Smooth muscle cell (in vitro differentiated cells): Measurements from ENCODE around the gene LETM1. TPM values are rescaled to one million over a fixed set of nuclear protein-coding genes. Genes with fewer than 3 reads are reported as not detected.
A peak's percentile ranks its signal among the peaks of the same experiment; 100 is the strongest.

Source experiments
- DNase-seq: peaks from one replicate; lab custom pipeline; 2025; ENCODE audit not compliant: unreplicated experiment; lab: John Stamatoyannopoulos, UW
- H2AFZ ChIP-seq: fragments of 200-600 bp; sonication (generic); 2 replicates; pipeline ENCODE4 v1.6.0; 2016; ENCODE audit warnings: antibody characterized with exemption, low read depth, mild to moderate bottlenecking
- H3F3A ChIP-seq: fragments of 200-600 bp; sonication (generic); 2 replicates; pipeline ENCODE4 v1.6.0; 2017; ENCODE audit warnings: antibody characterized with exemption, low read depth
- H3K27ac ChIP-seq: fragments of 200-600 bp; sonication (generic); 2 replicates; pipeline ENCODE4 v1.5.1; 2016; ENCODE audit warnings: low read depth, mild to moderate bottlenecking
- H3K27me3 ChIP-seq: fragments of 200-600 bp; sonication (generic); 2 replicates; pipeline ENCODE4 v1.6.1; 2016; ENCODE audit warnings: low read depth, mild to moderate bottlenecking
- H3K36me3 ChIP-seq: fragments of 200-600 bp; sonication (generic); 2 replicates; pipeline ENCODE4 v1.5.1; 2016; ENCODE audit warnings: low read depth
- H3K4me1 ChIP-seq: fragments of 200-600 bp; sonication (generic); 2 replicates; pipeline ENCODE4 v1.5.1; 2016; ENCODE audit warnings: low read depth
- H3K4me2 ChIP-seq: fragments of 200-600 bp; sonication (generic); 2 replicates; pipeline ENCODE4 v1.6.0; 2016; ENCODE audit warnings: mild to moderate bottlenecking
- H3K4me3 ChIP-seq: fragments of 200-600 bp; sonication (generic); 2 replicates; pipeline ENCODE4 v1.5.1; 2016; ENCODE audit warnings: mild to moderate bottlenecking
- H3K79me2 ChIP-seq: fragments of 200-600 bp; sonication (generic); 2 replicates; pipeline ENCODE4 v1.6.0; 2016; ENCODE audit warnings: low read depth, mild to moderate bottlenecking
- H3K9ac ChIP-seq: fragments of 200-600 bp; sonication (generic); 2 replicates; pipeline ENCODE4 v1.6.0; 2016; ENCODE audit warnings: low read depth
- H3K9me3 ChIP-seq: fragments of 200-600 bp; sonication (generic); replicated peaks from 2 replicates; pipeline ENCODE4 v1.5.1; 2016; ENCODE audit warnings: low read depth
- H4K20me1 ChIP-seq: fragments of 200-600 bp; sonication (generic); 2 replicates; pipeline ENCODE4 v1.6.0; 2016; ENCODE audit warnings: low read depth
- whole genome bisulfite sequencing: methylation state at CpG from one replicate; pipeline ENCODE4 v1.1.7; 2016; ENCODE audit warnings: low lambda C conversion rate; 5-methylcytosine and 5-hydroxymethylcytosine counted together
- polyA plus RNA-seq: library from polyadenylated mRNA; unstranded; fragments of >200 nt; fragmentation: Nextera tagmentation; extraction: Ambion mirVana; gene quantifications from 2 replicates; pipeline ENCODE4 v1.2.1, GENCODE V29; 2016
- total RNA-seq: library from RNA; depleted of rRNA; stranded (reverse); fragments of >200 nt; gene quantifications from 2 replicates; pipeline ENCODE4 v1.2.3, GENCODE V29; 2014
- TF ChIP-seq, protein P1 (sequence below): fragments of 200-600 bp; sonication (generic); IDR thresholded peaks from 2 replicates; pipeline ENCODE4 v1.5.1; 2017; ENCODE audit warnings: borderline replicate concordance, mild to moderate bottlenecking, antibody characterized with exemption; ENCODE audit not compliant: insufficient read depth, poor library complexity, severe bottlenecking

LETM1 gene
- total and polyA plus RNA-seq, 2 experiments from 2014 or later = 15.3 to 17.1 TPM

DNA sequence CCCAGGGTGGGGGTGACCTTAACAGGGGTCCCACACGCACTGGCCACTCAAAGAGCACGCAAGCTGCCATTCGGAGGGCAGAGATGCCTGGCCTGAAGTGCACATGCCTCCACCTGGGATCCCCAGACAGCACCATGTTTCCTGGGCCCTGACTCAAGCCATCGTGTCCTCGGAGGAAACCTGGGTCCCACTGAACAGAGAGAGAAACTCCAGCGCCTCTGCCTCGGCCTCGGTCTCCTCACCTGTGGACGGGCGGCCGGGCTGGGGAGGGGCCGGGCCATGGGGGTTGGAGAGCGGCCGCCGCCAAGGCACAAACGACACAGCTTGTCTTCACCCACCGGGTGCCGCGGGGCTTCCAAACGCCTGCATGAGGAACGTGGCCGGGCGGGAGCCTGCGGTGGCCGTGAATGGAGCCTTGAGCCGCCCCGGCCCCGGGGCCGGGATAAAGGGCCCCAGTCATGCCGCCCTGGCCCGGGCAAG, 92.8 kb downstream of the LETM1 start:
- no peak for DNase-seq
- H3K4me3 ChIP-seq = peak overlapping the region; percentile 18
- no peak overlapping the region for H2AFZ ChIP-seq
- no peaks in the 10 kb centered on the region for H3K79me2 ChIP-seq
- TF ChIP-seq, protein P1, sequence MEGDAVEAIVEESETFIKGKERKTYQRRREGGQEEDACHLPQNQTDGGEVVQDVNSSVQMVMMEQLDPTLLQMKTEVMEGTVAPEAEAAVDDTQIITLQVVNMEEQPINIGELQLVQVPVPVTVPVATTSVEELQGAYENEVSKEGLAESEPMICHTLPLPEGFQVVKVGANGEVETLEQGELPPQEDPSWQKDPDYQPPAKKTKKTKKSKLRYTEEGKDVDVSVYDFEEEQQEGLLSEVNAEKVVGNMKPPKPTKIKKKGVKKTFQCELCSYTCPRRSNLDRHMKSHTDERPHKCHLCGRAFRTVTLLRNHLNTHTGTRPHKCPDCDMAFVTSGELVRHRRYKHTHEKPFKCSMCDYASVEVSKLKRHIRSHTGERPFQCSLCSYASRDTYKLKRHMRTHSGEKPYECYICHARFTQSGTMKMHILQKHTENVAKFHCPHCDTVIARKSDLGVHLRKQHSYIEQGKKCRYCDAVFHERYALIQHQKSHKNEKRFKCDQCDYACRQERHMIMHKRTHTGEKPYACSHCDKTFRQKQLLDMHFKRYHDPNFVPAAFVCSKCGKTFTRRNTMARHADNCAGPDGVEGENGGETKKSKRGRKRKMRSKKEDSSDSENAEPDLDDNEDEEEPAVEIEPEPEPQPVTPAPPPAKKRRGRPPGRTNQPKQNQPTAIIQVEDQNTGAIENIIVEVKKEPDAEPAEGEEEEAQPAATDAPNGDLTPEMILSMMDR = no peak
- no peaks in the 10 kb centered on the region for H3K36me3 ChIP-seq
- no peaks in the 10 kb centered on the region for H3K9me3 ChIP-seq
- no peak overlapping the region for H3K27ac ChIP-seq
- no peaks in the 10 kb centered on the region for H4K20me1 ChIP-seq
- H3F3A ChIP-seq = no peaks in the 10 kb centered on the region
- no peak overlapping the region for H3K9ac ChIP-seq
- WGBS = 49% methylated on average over 27 of the region's 31 CpGs
- peaks cover 33% of the 10 kb centered on the region for H3K4me1 ChIP-seq
- peak overlapping the region; percentile 79 for H3K4me2 ChIP-seq
- H3K27me3 ChIP-seq = no peaks in the 10 kb centered on the region

GRCh38 chr4:1762264-1763010, 93.5 kb downstream of the LETM1 start:
- Histone ChIP-seq H4K20me1 (no peaks in the 10 kb centered on the region), H3K4me2 (no peak overlapping the region), H3K9me3 (no peaks in the 10 kb centered on the region), H3K36me3 (no peaks in the 10 kb centered on the region), H3K27me3 (no peaks in the 10 kb centered on the region), H3K9ac (no peak overlapping the region), H3K27ac (no peak overlapping the region), H2AFZ (no peak overlapping the region), H3K4me1 (peaks cover 30% of the 10 kb centered on the region), H3F3A (no peaks in the 10 kb centered on the region), H3K79me2 (no peaks in the 10 kb centered on the region), H3K4me3 (no peak overlapping the region)
- TF ChIP-seq, protein P1 = no peak
- no peak for DNase-seq
- WGBS = 87% methylated on average over 13 of the region's 20 CpGs

Other genes starting within 250 kb of the LETM1 start
- not detected in 2 replicates for gene FAM53A, start 171.8 kb downstream of the LETM1 start, total RNA-seq
- gene FAM53A, start 171.8 kb downstream of the LETM1 start, polyA plus RNA-seq = 0.70 and 2.7 TPM in 2 replicates
- gene SLBP, start 143.8 kb downstream of the LETM1 start, total RNA-seq = 57.1 and 63.9 TPM in 2 replicates
- gene SLBP, start 143.8 kb downstream of the LETM1 start, polyA plus RNA-seq = 55.4 and 57.3 TPM in 2 replicates
- gene TMEM129, start 134.8 kb downstream of the LETM1 start, total RNA-seq = 29.9 and 30.4 TPM in 2 replicates
- gene TMEM129, start 134.8 kb downstream of the LETM1 start, polyA plus RNA-seq = 49.0 and 50.5 TPM in 2 replicates
- 4.0 and 19.4 TPM in 2 replicates for gene TACC3, start 134.6 kb downstream of the LETM1 start, total RNA-seq
- gene TACC3, start 134.6 kb downstream of the LETM1 start, polyA plus RNA-seq = 12.5 and 14.7 TPM in 2 replicates
- 6.4 and 6.6 TPM in 2 replicates for gene FGFR3, start 62.9 kb downstream of the LETM1 start, total RNA-seq
- 13.6 and 15.1 TPM in 2 replicates for gene FGFR3, start 62.9 kb downstream of the LETM1 start, polyA plus RNA-seq
- gene NSD2, start 15.2 kb upstream of the LETM1 start, total RNA-seq = 15.0 and 15.9 TPM in 2 replicates
- gene NSD2, start 15.2 kb upstream of the LETM1 start, polyA plus RNA-seq = 13.0 and 19.9 TPM in 2 replicates
- gene NELFA, start 152.8 kb upstream of the LETM1 start, total RNA-seq = 16.3 and 17.0 TPM in 2 replicates
- 33.7 and 36.4 TPM in 2 replicates for gene NELFA, start 152.8 kb upstream of the LETM1 start, polyA plus RNA-seq
- gene NAT8L, start 203.2 kb upstream of the LETM1 start, total RNA-seq = not detected in 2 replicates
- not detected in 2 replicates for gene NAT8L, start 203.2 kb upstream of the LETM1 start, polyA plus RNA-seq